ENCODE results near the gene SMIM44. TPM values are rescaled to one million over a fixed set of nuclear protein-coding genes. Genes with fewer than 3 reads are reported as not detected.

Gene SMIM44
- total and polyA plus RNA-seq, 4 experiments from 2014 or later, result not detected

GRCh38 chr19:3494051-3494450 lies 10.8 kb upstream of the SMIM44 start:
- Histone ChIP-seq H3K27ac (ENCODE audit: low read depth, low read length) (no peak overlapping the region), H3K9me3 (ENCODE audit: control insufficient read depth in 1 of 2, low read length in 2 of 2) (no peaks in the 10 kb centered on the region), H3K36me3 (ENCODE audit: insufficient read depth, low read length) (peaks cover 22% of the 10 kb centered on the region), H3K27me3 (ENCODE audit: insufficient read depth, low read length) (no peaks in the 10 kb centered on the region), H3K4me1 (ENCODE audit: insufficient read depth, low read length) (peaks cover 14% of the 10 kb centered on the region), H3K4me3 (ENCODE audit: low read length in 2 of 2) (no peak overlapping the region)
- intact Hi-C loops (cut with micrococcal nuclease), result no loop called here
- peaks cover 0 to 2% (median 0%) of the 10 kb centered on the region in 8 donors for H3K9me3 Mint-ChIP-seq
- H3K4me3 Mint-ChIP-seq, result peak overlapping the region in 3 of 8 donors; percentile 32 to 51 (median 41)
- H3K27ac Mint-ChIP-seq, result peak overlapping the region in 1 of 7 donors; percentile 57
- peaks cover 4 to 17% (median 9%) of the 10 kb centered on the region in 4 donors for H3K4me1 Mint-ChIP-seq
- peaks cover 18 to 32% of the 10 kb centered on the region in 2 donors for H3K36me3 Mint-ChIP-seq
- peak in 3 of 5 donors; percentile 16 to 32 (median 21) for DNase-seq
- H3K27me3 Mint-ChIP-seq, result no peaks in the 10 kb centered on the region
- CTCF ChIA-PET (ENCODE audit: partially characterized antibody), result interaction anchor here (0.5 to 1.5 kb wide), 4 partner anchors 9 to 63 kb away, joined by 3 to 12 read pairs (median 4); no protein-coding TSS in a partner anchor
- POLR2A ChIA-PET (ENCODE audit: partially characterized antibody), result no interaction called here

- peak overlapping the region in 2 of 7 donors; percentile 38 to 70 for H3K27ac Mint-ChIP-seq
- CTCF ChIA-PET (ENCODE audit: partially characterized antibody), result interaction anchor here (1.5 kb wide), 1 partner anchor 8 kb away, joined by 12 read pairs; no protein-coding TSS in a partner anchor
- no peak for DNase-seq
These were observed 10.4 kb upstream of the SMIM44 start for GRCh38 chr19:3493651-3494050.

GRCh38 chr19:3492919-3493318 lies 9.7 kb upstream of the SMIM44 start:
- no peak for DNase-seq
- H3K27me3 ChIP-seq (ENCODE audit: insufficient read depth, low read length), result no peaks in the 10 kb centered on the region
- intact Hi-C loops (cut with micrococcal nuclease), result no loop called here
- no peak overlapping the region for H3K4me3 Mint-ChIP-seq
- peaks cover 22% of the 10 kb centered on the region for H3K36me3 ChIP-seq (ENCODE audit: insufficient read depth, low read length)
- H3K36me3 Mint-ChIP-seq, result peaks cover 17 to 35% of the 10 kb centered on the region in 2 donors
- peaks cover 10% of the 10 kb centered on the region for H3K4me1 ChIP-seq (ENCODE audit: insufficient read depth, low read length)
- no peaks in the 10 kb centered on the region for H3K27me3 Mint-ChIP-seq
- H3K27ac Mint-ChIP-seq, result peak overlapping the region in 1 of 7 donors; percentile 27
- peaks cover under 1 to 8% (median 6%) of the 10 kb centered on the region in 4 donors for H3K4me1 Mint-ChIP-seq
- no peak overlapping the region for H3K4me3 ChIP-seq (ENCODE audit: low read length in 2 of 2)
- H3K27ac ChIP-seq (ENCODE audit: low read depth, low read length), result no peak overlapping the region
- POLR2A ChIA-PET (ENCODE audit: partially characterized antibody), result no interaction called here
- CTCF ChIA-PET (ENCODE audit: partially characterized antibody), result no interaction called here
- H3K9me3 Mint-ChIP-seq, result peaks cover 0 to 2% (median 0%) of the 10 kb centered on the region in 8 donors
- no peaks in the 10 kb centered on the region for H3K9me3 ChIP-seq (ENCODE audit: control insufficient read depth in 1 of 2, low read length in 2 of 2)

More at GRCh38 chr19:3493651-3494050, 10.4 kb upstream of the SMIM44 start:
- Mint-ChIP-seq H3K4me3 (no peak overlapping the region), H3K9me3 (peaks cover 0 to 2% (median 0%) of the 10 kb centered on the region in 8 donors), H3K27me3 (no peaks in the 10 kb centered on the region), H3K4me1 (peaks cover 2 to 13% (median 7%) of the 10 kb centered on the region in 4 donors), H3K36me3 (peaks cover 17 to 33% of the 10 kb centered on the region in 2 donors)
- POLR2A ChIA-PET (ENCODE audit: partially characterized antibody), result no interaction called here
- H3K36me3 ChIP-seq (ENCODE audit: insufficient read depth, low read length), result peaks cover 22% of the 10 kb centered on the region
- H3K4me3 ChIP-seq (ENCODE audit: low read length in 2 of 2), result no peak overlapping the region
- intact Hi-C loops (cut with micrococcal nuclease), result no loop called here
- no peaks in the 10 kb centered on the region for H3K27me3 ChIP-seq (ENCODE audit: insufficient read depth, low read length)
- H3K4me1 ChIP-seq (ENCODE audit: insufficient read depth, low read length), result peaks cover 11% of the 10 kb centered on the region
- no peaks in the 10 kb centered on the region for H3K9me3 ChIP-seq (ENCODE audit: control insufficient read depth in 1 of 2, low read length in 2 of 2)
- H3K27ac ChIP-seq (ENCODE audit: low read depth, low read length), result no peak overlapping the region

- no peak for DNase-seq
- H3K9me3 ChIP-seq (ENCODE audit: control insufficient read depth in 1 of 2, low read length in 2 of 2), result no peaks in the 10 kb centered on the region
- ChIA-PET CTCF (ENCODE audit: partially characterized antibody) (interaction anchor here (1.0 to 2.1 kb wide), 2 partner anchors 9 to 164 kb away, joined by 3 to 7 read pairs; partner anchors contain the start of gene DOHH), POLR2A (ENCODE audit: partially characterized antibody) (interaction anchor here (2.5 kb wide), 1 partner anchor 8 kb away, joined by 7 read pairs; the partner anchor contains the start of gene DOHH)
- intact Hi-C loops (cut with micrococcal nuclease), result no loop called here
- H3K4me1 Mint-ChIP-seq, result peaks cover 0 to 7% (median 4%) of the 10 kb centered on the region in 4 donors
- peaks cover 21% of the 10 kb centered on the region for H3K36me3 ChIP-seq (ENCODE audit: insufficient read depth, low read length)
- H3K27me3 ChIP-seq (ENCODE audit: insufficient read depth, low read length), result no peaks in the 10 kb centered on the region
- no peak overlapping the region for H3K27ac ChIP-seq (ENCODE audit: low read depth, low read length)
- peaks cover 10% of the 10 kb centered on the region for H3K4me1 ChIP-seq (ENCODE audit: insufficient read depth, low read length)
- peaks cover 15 to 35% of the 10 kb centered on the region in 2 donors for H3K36me3 Mint-ChIP-seq
- H3K27ac Mint-ChIP-seq, result no peak overlapping the region
- H3K4me3 Mint-ChIP-seq, result no peak overlapping the region
- H3K9me3 Mint-ChIP-seq, result peaks cover 0 to under 1% (median 0%) of the 10 kb centered on the region in 8 donors
- H3K27me3 Mint-ChIP-seq, result no peaks in the 10 kb centered on the region
- no peak overlapping the region for H3K4me3 ChIP-seq (ENCODE audit: low read length in 2 of 2)
These were observed 9.0 kb upstream of the SMIM44 start for GRCh38 chr19:3492131-3492839.

- Histone ChIP-seq H3K36me3 (ENCODE audit: insufficient read depth, low read length) (peaks cover 14% of the 10 kb centered on the region), H3K27me3 (ENCODE audit: insufficient read depth, low read length) (no peaks in the 10 kb centered on the region), H3K9me3 (ENCODE audit: control insufficient read depth in 1 of 2, low read length in 2 of 2) (no peaks in the 10 kb centered on the region), H3K4me1 (ENCODE audit: insufficient read depth, low read length) (peaks cover 10% of the 10 kb centered on the region), H3K27ac (ENCODE audit: low read depth, low read length) (no peak overlapping the region), H3K4me3 (ENCODE audit: low read length in 2 of 2) (no peak overlapping the region)
- intact Hi-C loops (cut with micrococcal nuclease), result no loop called here
- Mint-ChIP-seq H3K4me1 (peaks cover 0 to 4% (median 0%) of the 10 kb centered on the region in 4 donors), H3K36me3 (peaks cover 11 to 30% of the 10 kb centered on the region in 2 donors), H3K9me3 (no peaks in the 10 kb centered on the region), H3K27ac (no peak overlapping the region), H3K4me3 (no peak overlapping the region), H3K27me3 (no peaks in the 10 kb centered on the region)
- ChIA-PET CTCF (ENCODE audit: partially characterized antibody) (interaction anchor here (1.0 to 2.1 kb wide), 2 partner anchors 10 to 163 kb away, joined by 3 to 7 read pairs; partner anchors contain the start of gene DOHH), POLR2A (ENCODE audit: partially characterized antibody) (interaction anchor here (0.6 to 2.5 kb wide), 2 partner anchors 9 to 10 kb away, joined by 3 to 7 read pairs; partner anchors contain the start of gene DOHH)
- no peak for DNase-seq
These were observed 8.3 kb upstream of the SMIM44 start for GRCh38 chr19:3491396-3492119.

GRCh38 chr19:3482507-3483225 lies 575 bp downstream of the SMIM44 start:
- no peak for DNase-seq
- H3K9me3 ChIP-seq (ENCODE audit: control insufficient read depth in 1 of 2, low read length in 2 of 2), result no peaks in the 10 kb centered on the region
- H3K4me1 ChIP-seq (ENCODE audit: insufficient read depth, low read length), result peaks cover 15% of the 10 kb centered on the region
- no peaks in the 10 kb centered on the region for H3K27me3 ChIP-seq (ENCODE audit: insufficient read depth, low read length)
- H3K27ac ChIP-seq (ENCODE audit: low read depth, low read length), result no peak overlapping the region
- H3K4me3 ChIP-seq (ENCODE audit: low read length in 2 of 2), result no peak overlapping the region
- H3K9me3 Mint-ChIP-seq, result peaks cover 0 to 1% (median 0%) of the 10 kb centered on the region in 8 donors
- ChIA-PET CTCF (ENCODE audit: partially characterized antibody) (interaction anchor here (1.5 kb wide), 1 partner anchor 178 kb away, joined by 5 read pairs; no protein-coding TSS in a partner anchor), POLR2A (ENCODE audit: partially characterized antibody) (interaction anchor here (1.8 kb wide), 1 partner anchor 18 kb away, joined by 4 read pairs; the partner anchor contains the start of gene DOHH)
- intact Hi-C loops (cut with micrococcal nuclease), result no loop called here
- peaks cover 4 to 17% (median 11%) of the 10 kb centered on the region in 4 donors for H3K4me1 Mint-ChIP-seq
- peaks cover 0 to 2% of the 10 kb centered on the region in 2 donors for H3K27me3 Mint-ChIP-seq
- no peak overlapping the region for H3K27ac Mint-ChIP-seq
- no peaks in the 10 kb centered on the region for H3K36me3 Mint-ChIP-seq
- no peaks in the 10 kb centered on the region for H3K36me3 ChIP-seq (ENCODE audit: insufficient read depth, low read length)
- no peak overlapping the region for H3K4me3 Mint-ChIP-seq

Data from CD4-positive, alpha-beta memory T cell (primary cell).